ENCODE data around the gene CWH43. TPM values are rescaled to one million over a fixed set of nuclear protein-coding genes. Genes with fewer than 3 reads are reported as not detected.
"Not testable (repeated sequence)": the region's sequence is repeated elsewhere in the genome, so short reads cannot be mapped to it uniquely, and the experiment has no call there.

The CWH43 gene
- total and polyA plus RNA-seq, 12 donors, result not detected

DNA sequence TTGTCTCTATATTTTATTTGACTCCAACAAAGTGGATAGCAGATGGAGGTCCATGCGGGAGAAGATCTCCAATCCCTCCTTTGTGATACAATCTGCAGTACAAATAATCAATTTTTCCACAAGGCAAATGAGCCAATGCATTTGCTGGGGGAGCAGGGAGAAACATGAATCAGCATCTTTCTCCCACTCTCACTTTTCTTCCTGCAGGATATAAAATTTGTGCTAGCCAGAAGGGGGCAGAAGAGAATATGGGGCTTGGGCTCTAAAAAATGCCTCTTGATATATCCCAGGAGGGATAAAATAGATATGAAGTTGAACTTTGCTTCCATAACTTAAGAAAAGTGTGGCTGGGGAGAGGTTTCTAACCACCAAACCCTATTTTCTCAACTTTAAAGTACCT lies 38.3 kb upstream of the CWH43 start:
- intact Hi-C loops (cut with DNase I), result loop anchor here in 1 of 2 donors (10.0 kb wide), 1 partner anchor 383 kb away; no protein-coding TSS in a partner anchor

DNA sequence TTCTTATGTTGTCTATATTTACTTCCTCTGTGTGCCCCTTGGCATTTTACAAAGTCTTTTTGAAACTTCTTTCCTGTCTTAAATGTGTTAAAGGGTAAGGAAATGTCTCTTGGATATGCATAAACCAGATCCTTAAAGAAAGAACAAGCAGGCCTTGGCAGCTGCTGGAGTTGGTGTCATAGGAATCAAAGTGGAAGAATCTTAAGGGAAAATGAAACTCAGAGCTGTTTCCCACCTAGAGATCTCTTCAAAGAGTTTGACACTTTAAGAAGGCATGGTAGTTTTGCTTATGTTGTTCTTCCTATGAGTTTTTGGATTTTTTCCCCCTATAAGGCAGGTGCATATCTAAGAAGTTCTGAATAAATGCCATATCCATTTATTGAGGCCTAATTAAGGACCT lies 37.0 kb upstream of the CWH43 start:
- H3K4me1 ChIP-seq (replicated peaks in 1 of 2), result no peaks in the 10 kb centered on the region
- intact Hi-C loops (cut with DNase I), result loop anchor here in 1 of 2 donors (10.0 kb wide), 1 partner anchor 384 kb away; no protein-coding TSS in a partner anchor
- no peaks in the 10 kb centered on the region for H3K9me3 ChIP-seq (replicated peaks in 1 of 3)
- no peak for TF ChIP-seq POLR2A (IDR thresholded peaks at IDR 0.05)
- H3K27ac ChIP-seq, result no peak overlapping the region
- no peaks in the 10 kb centered on the region for H3K27me3 ChIP-seq
- no peaks in the 10 kb centered on the region for H3K36me3 ChIP-seq (replicated peaks in 1 of 2)
- no peak overlapping the region for H3K4me3 ChIP-seq
- no peak for DNase-seq

More for the DNA sequence above, 38.3 kb upstream of the CWH43 start:
- H3K27me3 ChIP-seq, result no peaks in the 10 kb centered on the region
- WGBS, 4 donors, result 88 to 100% (median 90%) methylated on average over 1 of the region's 1 CpG
- TF ChIP-seq POLR2A (IDR thresholded peaks at IDR 0.05), result no peak
- TF ChIP-seq, protein P1, sequence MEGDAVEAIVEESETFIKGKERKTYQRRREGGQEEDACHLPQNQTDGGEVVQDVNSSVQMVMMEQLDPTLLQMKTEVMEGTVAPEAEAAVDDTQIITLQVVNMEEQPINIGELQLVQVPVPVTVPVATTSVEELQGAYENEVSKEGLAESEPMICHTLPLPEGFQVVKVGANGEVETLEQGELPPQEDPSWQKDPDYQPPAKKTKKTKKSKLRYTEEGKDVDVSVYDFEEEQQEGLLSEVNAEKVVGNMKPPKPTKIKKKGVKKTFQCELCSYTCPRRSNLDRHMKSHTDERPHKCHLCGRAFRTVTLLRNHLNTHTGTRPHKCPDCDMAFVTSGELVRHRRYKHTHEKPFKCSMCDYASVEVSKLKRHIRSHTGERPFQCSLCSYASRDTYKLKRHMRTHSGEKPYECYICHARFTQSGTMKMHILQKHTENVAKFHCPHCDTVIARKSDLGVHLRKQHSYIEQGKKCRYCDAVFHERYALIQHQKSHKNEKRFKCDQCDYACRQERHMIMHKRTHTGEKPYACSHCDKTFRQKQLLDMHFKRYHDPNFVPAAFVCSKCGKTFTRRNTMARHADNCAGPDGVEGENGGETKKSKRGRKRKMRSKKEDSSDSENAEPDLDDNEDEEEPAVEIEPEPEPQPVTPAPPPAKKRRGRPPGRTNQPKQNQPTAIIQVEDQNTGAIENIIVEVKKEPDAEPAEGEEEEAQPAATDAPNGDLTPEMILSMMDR (IDR thresholded peaks at IDR 0.05), result no peak
- H3K4me1 ChIP-seq (replicated peaks in 1 of 2), result no peaks in the 10 kb centered on the region
- no peak overlapping the region for H3K4me3 ChIP-seq
- H3K27ac ChIP-seq, result no peak overlapping the region
- no peaks in the 10 kb centered on the region for H3K9me3 ChIP-seq (replicated peaks in 1 of 3)
- H3K36me3 ChIP-seq (replicated peaks in 1 of 2), result no peaks in the 10 kb centered on the region
- no peak for DNase-seq

DNA sequence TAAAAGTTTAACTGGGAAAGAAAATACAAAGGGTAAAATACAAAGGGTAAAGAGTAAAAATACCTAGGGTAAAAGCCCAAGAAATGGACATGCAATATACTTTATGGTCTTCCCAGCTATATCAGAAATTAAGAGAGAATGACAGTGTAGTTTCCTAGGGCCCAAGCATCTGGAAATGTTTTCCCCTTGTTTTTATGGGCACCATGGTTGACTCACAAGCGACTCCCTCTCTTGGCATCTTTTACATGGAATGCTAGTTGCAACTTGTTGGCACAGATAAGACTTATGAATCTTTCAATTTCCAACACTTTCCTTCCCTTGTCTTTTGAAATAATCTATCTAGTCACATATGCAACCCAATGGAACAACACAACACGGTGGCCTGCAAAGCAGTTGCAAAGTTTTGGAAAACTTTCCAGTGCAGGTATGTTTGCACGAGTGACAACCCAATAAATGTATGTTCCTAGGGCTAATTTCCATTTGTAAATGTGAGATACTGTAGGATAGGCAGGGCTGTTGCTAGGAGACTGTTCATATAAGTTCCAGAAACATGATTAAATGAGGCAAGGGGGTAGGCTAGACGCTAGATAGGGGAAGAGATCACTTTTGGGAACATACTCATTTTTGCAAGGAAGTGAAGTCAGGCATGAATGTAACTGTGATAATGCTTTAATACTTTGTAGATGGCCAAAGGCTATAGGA lies 36.4 kb upstream of the CWH43 start:
- Histone ChIP-seq H3K9me3 (replicated peaks in 1 of 3) (no peaks in the 10 kb centered on the region), H3K36me3 (replicated peaks in 1 of 2) (no peaks in the 10 kb centered on the region), H3K4me1 (replicated peaks in 1 of 2) (no peaks in the 10 kb centered on the region), H3K27me3 (no peaks in the 10 kb centered on the region), H3K4me3 (no peak overlapping the region), H3K27ac (no peak overlapping the region)
- intact Hi-C loops (cut with DNase I), result loop anchor here in 1 of 2 donors (10.0 kb wide), 2 partner anchors 45 to 385 kb away; partner anchors contain the start of gene OCIAD2
- 68 to 78% (median 76%) methylated on average over 4 of the region's 4 CpGs for WGBS, 4 donors
- DNase-seq, result no peak
- TF ChIP-seq, protein P1 (IDR thresholded peaks at IDR 0.05), result no peak
- TF ChIP-seq POLR2A (IDR thresholded peaks at IDR 0.05), result no peak

DNA sequence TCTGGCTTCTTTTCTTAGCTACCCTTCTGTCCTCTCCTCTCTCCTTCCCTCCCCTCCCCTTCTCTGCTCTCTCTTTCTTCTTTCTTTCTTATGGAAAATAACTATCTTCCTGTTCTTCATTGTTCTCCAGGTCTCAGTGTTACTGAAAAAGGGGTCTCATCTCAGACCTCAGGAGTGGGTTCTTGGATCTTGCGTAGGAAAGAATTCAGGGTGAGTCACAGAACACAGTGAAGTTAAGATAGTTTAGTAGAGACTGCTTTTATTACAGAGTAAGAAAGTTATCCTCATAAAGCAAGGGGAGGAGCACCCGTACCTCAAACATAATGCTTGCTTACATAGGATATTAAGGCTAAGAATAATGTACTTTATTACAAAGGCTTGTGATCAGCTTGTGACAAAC lies 31.8 kb upstream of the CWH43 start:
- DNase-seq, result no peak
- H3K27me3 ChIP-seq, result no peaks in the 10 kb centered on the region
- H3K27ac ChIP-seq, result no peak overlapping the region
- WGBS, 4 donors, result 85 to 92% (median 89%) methylated on average over 2 of the region's 2 CpGs
- intact Hi-C loops (cut with DNase I), result loop anchor here in 1 of 2 donors (10.0 kb wide), 1 partner anchor 50 kb away; the partner anchor contains the start of gene OCIAD2
- no peak overlapping the region for H3K4me3 ChIP-seq
- H3K36me3 ChIP-seq (replicated peaks in 1 of 2), result no peaks in the 10 kb centered on the region
- no peak for TF ChIP-seq POLR2A (IDR thresholded peaks at IDR 0.05)
- TF ChIP-seq, protein P1 (IDR thresholded peaks at IDR 0.05), result no peak
- no peaks in the 10 kb centered on the region for H3K9me3 ChIP-seq (replicated peaks in 1 of 3)
- no peaks in the 10 kb centered on the region for H3K4me1 ChIP-seq (replicated peaks in 1 of 2)

DNA sequence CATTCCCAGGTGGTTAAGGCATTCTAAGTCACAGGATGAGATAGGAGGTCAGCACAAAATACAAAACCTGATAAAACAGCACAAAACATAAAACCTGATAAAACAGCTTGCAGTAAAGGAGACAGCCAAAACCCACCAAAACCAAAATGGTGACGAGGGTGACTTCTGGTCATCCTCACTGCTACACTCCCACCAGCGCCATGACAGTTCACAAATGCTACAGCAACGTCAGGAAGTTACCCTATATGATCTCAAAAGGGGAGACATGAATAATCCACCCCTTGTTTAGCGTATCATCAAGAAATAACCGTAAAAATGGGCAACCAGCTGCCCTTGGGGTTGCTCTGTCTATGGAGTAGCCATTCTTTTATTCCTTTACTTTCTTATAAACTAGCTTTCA lies 28.7 kb upstream of the CWH43 start:
- H3K27me3 ChIP-seq; H3K9me3 ChIP-seq (replicated peaks in 1 of 3); H3K4me3 ChIP-seq; DNase-seq; H3K27ac ChIP-seq; H3K36me3 ChIP-seq (replicated peaks in 1 of 2); H3K4me1 ChIP-seq (replicated peaks in 1 of 2): not testable (repeated sequence)
- intact Hi-C loops (cut with DNase I), result loop anchor here in 1 of 2 donors (10.0 kb wide), 1 partner anchor 53 kb away; the partner anchor contains the start of gene OCIAD2
- WGBS, 4 donors, result 75 to 94% (median 83%) methylated on average over 5 of the region's 5 CpGs

Data from adrenal gland (tissue), 12 donors.